GM13976 (cell line): Measurements from ENCODE around the gene LILRB5.
"Not testable (repeated sequence)": the region's sequence is repeated elsewhere in the genome, so short reads cannot be mapped to it uniquely, and the experiment has no call there.

Experiments used
- DNase-seq: peaks from one replicate; pipeline ENCODE4 v3.0.0; 2012; ENCODE audit warnings: low spot score
- in situ Hi-C: fragments of 300-500 bp; cut with MboI; formaldehyde crosslinking; loops from one replicate; pipeline ENCODE4 v1.12.0; 2022; ENCODE audit warnings: low sequenced_read_pairs, mixed read lengths, inconsistent platforms; ENCODE audit not compliant: unreplicated experiment
- TF ChIP-seq, protein P1 (sequence below): IDR thresholded peaks from 2 replicates; pipeline ENCODE4 v1.5.1; 2012; ENCODE audit warnings: borderline replicate concordance, mild to moderate bottlenecking; ENCODE audit not compliant: insufficient read depth; ENCODE audit errors: extremely low read depth, missing control alignments, control extremely low read depth

LILRB5 gene

DNA sequence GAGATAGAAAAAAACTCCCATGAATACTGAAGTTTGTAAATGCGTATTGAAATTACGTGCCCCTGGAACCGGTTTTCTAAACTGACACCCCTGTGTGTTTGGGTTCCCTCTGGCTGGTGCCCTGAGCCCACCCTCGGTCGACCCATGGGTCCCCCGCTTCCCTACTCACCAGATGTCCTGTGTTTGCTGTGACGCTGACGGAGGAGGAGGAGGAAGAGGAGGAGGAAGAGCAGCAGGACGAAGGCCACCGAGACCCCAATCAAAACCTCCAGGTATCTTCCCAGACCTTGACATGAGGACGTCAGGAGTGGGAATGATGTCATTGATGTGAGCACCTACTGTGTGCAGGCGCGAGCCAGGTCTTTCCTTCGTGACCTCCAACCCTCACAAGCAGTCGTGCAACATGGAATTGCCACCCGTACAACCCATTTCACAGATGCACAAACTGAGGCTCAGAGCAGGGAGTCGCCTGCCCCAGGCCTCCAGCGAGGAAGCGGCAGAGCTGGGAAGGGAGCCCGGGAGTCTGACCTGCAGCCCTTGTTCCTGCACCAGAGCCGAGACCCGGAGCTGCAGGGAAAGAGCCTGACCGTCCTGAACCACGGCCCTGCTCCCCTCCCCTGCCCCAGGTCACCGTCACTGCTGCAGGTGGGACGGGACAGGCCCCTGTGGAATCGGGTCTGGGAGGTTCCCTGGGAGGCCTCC lies 38.0 kb downstream of the LILRB5 start:
- TF ChIP-seq, protein P1, sequence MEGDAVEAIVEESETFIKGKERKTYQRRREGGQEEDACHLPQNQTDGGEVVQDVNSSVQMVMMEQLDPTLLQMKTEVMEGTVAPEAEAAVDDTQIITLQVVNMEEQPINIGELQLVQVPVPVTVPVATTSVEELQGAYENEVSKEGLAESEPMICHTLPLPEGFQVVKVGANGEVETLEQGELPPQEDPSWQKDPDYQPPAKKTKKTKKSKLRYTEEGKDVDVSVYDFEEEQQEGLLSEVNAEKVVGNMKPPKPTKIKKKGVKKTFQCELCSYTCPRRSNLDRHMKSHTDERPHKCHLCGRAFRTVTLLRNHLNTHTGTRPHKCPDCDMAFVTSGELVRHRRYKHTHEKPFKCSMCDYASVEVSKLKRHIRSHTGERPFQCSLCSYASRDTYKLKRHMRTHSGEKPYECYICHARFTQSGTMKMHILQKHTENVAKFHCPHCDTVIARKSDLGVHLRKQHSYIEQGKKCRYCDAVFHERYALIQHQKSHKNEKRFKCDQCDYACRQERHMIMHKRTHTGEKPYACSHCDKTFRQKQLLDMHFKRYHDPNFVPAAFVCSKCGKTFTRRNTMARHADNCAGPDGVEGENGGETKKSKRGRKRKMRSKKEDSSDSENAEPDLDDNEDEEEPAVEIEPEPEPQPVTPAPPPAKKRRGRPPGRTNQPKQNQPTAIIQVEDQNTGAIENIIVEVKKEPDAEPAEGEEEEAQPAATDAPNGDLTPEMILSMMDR = no peak
- in situ Hi-C loops = no loop called here
- no peak for DNase-seq

DNA sequence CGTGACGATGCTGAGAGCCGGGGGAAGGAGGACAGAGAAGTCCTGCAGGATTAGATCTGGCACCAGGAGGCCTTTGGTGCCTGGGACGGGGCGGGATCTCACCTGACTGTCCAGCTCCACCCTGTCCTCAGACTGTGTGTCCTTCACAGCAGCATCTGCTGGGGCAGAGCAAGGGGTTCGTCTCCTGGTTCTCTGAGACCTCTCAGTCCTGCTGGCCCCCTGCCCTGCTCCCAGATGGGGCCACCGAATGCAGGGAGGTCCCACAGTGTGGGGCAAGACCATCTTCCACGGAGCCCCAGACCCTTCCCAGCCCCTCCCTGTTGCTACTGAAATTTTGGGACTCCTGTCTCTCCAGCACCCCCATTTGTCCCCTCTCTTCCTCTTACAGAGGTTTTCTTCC lies 38.8 kb downstream of the LILRB5 start:
- in situ Hi-C loops = no loop called here
- no peak for DNase-seq
- TF ChIP-seq, protein P1 = no peak

DNA sequence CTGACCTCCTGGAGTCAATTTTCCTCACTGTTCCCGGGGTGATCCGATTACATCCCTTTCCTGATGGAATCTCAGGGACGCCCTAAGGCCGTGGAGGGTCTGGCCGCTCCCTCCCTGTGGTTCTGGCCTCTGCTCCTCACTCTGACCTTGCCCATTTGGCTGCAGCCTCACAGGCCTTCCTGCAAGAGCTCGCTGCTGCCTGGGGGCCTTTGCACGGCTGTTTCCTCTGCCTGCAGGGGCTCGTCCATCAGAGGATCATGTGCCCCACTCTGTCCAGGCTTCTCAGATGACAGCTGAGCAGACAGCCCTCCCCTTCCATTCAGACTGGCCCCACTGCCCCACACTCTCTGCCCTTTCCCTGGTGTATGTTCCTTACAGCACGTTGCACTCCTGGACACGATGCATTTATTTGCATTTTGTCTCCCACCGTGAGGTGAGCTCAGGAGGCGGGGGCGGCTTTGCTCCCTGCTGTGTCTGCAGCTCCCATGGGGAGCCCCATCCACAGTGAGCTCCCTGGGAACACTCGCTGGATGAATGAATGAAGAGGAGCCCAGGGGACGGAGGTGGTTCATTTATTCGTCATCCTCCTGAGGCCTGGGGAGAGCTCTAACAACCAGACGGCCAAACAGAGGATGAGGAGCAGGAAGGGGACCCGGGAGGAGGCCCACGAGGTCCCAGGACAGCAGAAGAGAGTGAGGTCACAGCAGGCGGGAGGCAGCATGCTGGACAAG lies 39.4 kb downstream of the LILRB5 start:
- DNase-seq, in situ Hi-C loops: not testable (repeated sequence)

DNA sequence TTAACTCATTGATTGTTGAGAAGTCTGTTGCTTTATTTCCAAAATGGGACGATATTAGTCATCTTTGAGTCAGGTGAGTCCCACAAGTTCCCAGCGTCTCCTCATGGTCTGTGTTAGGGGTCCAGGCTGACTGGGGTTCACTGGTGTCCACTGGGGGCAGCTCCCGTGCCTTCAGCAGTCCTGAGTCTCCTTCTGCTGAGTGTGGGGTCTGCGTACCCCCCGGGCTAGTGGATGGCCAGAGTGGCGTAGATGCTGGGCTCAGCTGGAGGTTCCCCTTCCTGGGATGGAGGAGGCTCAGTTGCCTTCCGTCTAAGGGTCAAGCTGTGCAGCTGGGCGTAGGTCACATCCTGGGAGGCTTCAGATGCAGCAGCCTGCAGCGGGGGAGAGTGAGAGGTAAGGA lies 40.2 kb downstream of the LILRB5 start:
- no peak for DNase-seq
- TF ChIP-seq, protein P1 = no peak
- in situ Hi-C loops = no loop called here

DNA sequence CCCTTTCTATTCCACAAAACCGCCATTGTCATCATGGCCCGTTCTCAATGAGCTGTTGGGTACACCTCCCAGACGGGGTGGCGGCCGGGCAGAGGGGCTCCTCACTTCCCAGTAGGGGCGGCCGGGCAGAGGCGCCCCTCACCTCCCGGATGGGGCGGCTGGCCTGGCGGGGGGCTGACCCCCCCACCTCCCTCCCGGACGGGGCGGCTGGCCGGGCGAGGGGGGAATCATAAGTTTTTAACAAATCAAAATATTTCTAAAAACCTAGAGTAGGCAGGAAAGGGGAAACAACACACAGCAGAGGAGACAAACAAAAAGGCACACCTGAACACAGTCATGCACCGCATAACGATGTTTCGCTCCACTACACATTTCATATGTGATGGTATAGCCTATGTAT lies 42.3 kb downstream of the LILRB5 start:
- DNase-seq, in situ Hi-C loops: not testable (repeated sequence)

DNA sequence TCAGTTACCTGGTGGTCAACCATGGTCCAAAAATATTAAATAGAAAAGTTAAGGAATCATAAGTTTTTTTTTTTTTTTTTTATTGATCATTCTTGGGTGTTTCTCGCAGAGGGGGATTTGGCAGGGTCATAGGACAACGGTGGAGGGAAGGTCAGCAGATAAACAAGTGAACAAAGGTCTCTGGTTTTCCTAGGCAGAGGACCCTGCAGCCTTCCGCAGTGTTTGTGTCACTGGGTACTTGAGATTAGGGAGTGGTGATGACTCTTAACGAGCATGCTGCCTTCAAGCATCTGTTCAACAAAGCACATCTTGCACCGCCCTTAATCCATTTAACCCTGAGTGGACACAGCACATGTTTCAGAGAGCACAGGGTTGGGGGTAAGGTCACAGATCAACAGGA lies 42.9 kb downstream of the LILRB5 start:
- DNase-seq, in situ Hi-C loops: not testable (repeated sequence)

DNA sequence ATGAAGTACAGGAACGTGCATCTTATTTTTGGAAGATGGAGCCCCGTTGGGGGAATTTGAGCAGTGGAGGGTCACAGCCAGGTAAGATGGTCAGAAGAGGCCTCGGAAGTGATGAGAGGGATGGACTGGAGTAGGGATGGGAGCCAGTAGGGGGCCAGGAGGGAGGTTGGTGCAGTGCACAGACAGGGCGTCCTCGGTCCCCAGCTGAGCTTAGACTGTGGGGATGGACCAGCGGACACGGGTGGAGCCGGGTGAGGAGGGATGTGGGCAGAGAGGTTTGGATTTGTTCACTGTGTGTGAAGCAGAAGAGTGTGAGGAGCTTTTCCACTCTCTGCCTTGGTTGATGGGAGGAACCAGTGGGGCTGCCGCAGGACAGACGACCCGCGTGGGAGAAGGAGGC lies 45.8 kb downstream of the LILRB5 start:
- no peak for DNase-seq
- in situ Hi-C loops = no loop called here
- TF ChIP-seq, protein P1 = no peak

DNA sequence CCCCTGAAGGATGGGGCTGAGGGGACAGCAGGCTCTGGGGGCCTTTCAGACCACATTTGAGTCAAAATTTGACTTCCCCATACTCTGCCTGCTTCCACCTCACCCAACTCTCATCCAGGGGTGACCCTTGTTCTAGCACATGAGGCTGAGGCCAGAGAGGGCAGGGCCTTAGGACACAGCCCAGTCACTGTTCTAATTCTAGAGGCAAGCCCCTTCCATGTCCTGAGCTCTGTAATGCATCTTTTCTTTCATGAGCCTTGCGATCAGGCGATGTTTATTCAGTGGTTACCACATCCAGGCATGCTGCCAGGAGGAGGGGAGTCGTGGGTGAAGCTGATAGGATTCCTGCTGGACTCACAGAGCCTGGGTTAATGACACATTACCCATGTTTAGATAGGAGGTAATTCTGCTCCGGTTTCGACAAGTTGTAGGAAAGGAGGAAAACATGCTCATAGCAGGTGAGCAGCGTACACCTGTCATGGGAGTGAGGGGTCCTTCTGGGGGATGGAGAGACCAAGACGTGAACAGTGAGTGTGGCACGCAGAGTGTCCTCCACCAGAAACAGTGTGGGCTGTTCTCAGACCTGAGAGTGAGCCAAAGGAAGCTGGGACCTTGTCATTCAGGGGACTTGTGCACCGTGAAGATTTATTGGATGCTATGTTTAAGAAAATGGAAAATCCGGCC lies 47.1 kb downstream of the LILRB5 start:
- in situ Hi-C loops = no loop called here
- TF ChIP-seq, protein P1 = no peak
- DNase-seq = no peak
